ENCODE results near the gene MYO15B.
"Not testable (repeated sequence)": the region's sequence is repeated elsewhere in the genome, so short reads cannot be mapped to it uniquely, and the experiment has no call there.

The MYO15B gene

DNA sequence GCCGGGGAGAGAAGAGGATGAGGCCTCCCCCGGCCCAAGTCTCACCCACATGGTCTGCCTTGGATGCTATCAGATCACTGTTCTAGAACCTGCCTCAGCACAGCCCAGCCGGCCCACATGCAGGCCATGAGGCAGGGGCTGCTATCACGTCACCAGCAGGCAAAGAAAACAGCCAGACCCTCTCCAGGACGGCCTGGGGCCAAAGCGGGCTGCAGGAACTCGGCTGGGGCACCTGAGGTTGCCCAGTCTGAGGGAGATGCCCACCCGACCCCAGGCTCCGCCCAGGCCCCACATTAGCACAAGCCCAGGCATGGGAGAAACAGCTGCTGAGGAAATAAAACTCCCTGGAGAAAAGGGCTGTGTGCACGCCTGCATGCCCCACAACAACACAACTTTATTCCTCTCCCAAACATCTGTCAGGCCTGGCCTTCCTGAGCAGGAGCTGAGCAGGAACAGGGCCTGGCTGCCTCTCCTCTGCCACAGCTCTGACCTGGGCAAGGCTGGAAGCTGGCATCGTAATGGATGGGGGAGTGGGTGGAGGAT lies 39.0 kb downstream of the MYO15B start:
- DNase-seq: no peak

GRCh38 chr17:75627094-75627493 lies 39.5 kb downstream of the MYO15B start:
- no peak for DNase-seq

GRCh38 chr17:75628425-75628824 lies 40.8 kb downstream of the MYO15B start:
- no peak for DNase-seq

DNA sequence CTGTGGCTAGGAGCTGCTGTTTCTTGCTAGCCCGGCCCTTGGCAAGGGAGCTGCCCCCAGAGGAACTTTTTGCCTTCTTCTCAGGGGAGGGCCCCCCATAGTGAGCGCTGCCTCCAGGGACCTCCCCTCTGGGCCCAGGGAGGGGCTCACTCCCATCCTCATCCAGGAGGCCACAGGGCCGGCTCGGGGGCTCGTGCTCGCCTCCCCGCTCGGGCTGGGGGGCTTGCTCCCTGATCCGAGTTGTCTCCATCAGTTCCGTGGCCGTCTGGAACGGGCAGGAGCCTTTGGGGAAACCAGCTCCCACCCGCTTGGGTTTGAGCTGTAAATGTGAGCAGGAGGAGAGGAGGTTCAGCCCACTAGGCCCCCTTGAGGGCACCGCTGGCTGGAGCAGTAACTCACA lies 41.6 kb downstream of the MYO15B start:
- no peak for DNase-seq

GRCh38 chr17:75630071-75630917 lies 42.7 kb downstream of the MYO15B start:
- DNase-seq: no peak

DNA sequence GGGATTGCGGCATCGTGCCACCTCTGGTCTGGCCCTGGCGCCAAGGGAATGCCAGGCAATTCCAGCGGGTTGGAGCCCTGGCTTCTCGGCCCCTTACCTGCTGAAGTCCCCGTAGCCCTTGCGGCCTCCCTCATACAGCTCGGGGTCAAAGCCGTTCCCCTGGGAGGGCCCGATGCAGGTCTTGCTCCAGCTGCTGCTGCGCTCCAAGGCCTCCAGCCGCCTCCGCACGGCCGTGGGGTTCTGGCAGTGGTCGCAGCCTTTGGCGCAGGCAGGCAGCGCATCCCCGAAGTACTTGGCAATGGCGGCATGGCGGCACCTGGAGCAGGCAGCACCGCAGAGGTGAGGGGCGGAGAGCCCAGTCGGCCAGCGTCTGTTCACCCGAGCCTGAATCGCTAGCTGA lies 43.8 kb downstream of the MYO15B start:
- DNase-seq: no peak

- DNase-seq: no peak
These were observed 44.8 kb downstream of the MYO15B start for GRCh38 chr17:75632428-75632827.

- no peak for DNase-seq
These were observed 45.4 kb downstream of the MYO15B start, which contains the start of gene SMIM5 for GRCh38 chr17:75632863-75633485. TSS of gene SMIM5 (plus strand) at chr17:75633434. CDS start at chr17:75640202, 6,768 bp downstream.

GRCh38 chr17:75633486-75634375 lies 46.1 kb downstream of the MYO15B start:
- DNase-seq: no peak

GRCh38 chr17:75634376-75634740 lies 46.8 kb downstream of the MYO15B start:
- DNase-seq: no peak

DNA sequence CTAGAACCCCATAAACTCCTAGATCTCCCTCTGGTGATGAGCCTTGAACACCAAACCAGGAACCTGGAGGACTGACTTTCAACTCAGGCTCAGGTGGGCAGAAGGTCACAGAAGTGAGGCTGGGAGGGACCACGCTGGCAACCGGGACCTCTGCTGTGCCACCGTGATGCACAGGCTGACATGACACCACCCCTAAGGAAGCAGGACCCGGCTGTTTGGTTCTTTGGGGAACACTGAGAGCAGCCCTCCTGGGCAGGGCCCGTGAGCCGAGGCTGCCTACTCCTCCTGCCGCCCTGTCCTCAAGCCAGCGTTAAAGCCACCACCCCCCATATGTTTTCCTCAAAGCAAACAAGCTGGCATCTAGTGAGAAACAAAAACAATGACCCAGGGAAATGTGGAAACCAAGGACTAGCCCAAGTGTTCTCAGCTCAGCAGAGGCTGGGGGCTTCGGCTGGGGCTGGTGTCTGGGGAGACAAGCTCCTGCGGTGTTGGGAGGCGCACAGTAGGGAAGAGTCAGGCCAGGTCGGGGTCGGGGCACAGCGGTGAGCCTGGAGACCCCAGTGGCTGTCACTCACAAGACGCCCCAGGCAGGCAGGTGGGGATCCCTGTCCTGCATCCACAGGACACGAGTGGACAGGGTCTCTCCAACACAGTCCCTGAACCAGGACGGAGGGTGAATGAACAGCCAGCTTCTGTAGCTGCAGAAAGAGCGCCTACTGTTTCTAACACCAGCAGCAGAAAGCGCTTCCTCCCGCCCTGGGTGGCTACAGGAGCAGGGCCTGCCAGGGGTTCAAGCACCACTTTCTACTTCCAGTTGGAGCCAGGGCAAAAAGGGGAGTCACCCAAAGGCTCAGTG lies 47.4 kb downstream of the MYO15B start:
- DNase-seq: no peak

GRCh38 chr17:75635610-75636202 lies 48.1 kb downstream of the MYO15B start:
- no peak for DNase-seq

DNA sequence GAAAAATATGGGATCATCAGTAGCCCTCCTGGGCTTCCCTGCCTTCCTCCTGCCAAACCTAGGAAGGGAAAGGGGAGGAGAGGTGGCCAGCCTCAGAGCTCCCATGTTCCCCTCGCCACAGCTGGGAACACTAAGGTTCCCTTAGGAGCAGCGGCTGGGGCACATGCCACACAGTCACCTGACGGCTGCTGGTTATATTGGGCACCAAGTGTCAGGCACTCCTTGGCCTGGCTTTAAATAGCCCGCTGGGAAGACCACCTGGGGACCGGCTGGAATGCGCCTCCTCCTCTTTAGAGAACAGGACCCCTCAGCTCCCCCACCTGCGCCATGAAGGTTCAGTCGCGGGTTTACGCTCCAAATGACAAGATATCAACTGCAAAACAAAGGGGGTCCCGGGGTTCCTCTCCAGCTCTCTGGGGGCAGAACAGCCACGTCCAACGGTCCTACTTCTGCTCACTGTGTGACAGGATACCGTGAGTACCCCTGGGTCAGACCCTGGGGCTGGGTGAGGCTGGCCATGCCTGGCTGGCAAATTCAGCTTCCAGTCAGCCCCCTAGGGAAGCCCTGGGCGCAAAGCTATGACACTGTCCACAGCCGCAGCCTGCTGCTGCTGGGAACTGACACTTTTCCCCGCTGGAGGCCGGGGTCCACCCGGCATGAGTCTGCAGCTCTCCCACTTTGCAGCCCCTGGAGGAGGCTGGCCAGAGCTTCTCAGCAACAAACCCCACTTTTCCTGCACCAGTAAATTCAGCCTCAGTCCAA lies 49.0 kb downstream of the MYO15B start:
- DNase-seq: no peak

DNA sequence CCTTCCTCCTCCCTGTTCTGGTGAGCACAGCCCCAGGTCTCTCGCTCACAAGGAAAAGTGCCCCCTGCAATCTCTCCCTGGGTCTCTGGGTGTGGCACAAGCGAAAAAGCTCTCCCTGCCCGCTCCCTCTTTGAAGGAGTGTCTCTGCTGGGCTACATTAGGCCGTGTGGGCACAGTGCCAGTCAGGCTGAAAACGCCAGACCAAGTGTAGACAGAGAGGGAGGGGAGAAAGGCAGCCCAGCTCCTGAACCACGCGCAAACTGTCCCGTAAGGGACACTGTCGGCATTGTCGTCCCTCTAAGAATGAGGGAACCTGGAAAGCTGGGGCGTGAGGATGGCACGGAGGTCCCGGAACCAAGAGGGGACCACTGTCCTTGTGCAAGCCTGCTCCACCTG lies 49.5 kb downstream of the MYO15B start:
- DNase-seq: no peak

GRCh38 chr17:75637551-75637950 lies 50.0 kb downstream of the MYO15B start:
- DNase-seq: no peak

DNA sequence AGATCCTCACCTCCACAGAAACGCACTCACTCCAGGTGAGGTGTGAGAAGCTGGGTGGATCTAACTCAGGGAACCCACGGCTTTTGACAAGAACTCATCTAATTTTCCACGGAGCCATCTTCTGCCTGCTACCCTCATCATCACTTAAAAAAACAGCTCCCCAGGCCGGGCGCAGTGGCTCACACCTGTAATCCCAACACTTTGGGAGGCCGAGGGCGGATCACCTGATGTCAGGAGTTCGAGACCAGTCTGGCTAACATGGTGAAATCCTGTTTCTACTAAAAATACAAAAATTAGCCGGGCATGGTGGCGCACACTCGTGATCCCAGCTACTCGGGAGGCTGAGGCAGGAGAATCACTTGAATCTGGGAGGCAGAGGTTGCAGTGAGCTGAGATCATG lies 50.4 kb downstream of the MYO15B start:
- not testable (repeated sequence) for DNase-seq

DNA sequence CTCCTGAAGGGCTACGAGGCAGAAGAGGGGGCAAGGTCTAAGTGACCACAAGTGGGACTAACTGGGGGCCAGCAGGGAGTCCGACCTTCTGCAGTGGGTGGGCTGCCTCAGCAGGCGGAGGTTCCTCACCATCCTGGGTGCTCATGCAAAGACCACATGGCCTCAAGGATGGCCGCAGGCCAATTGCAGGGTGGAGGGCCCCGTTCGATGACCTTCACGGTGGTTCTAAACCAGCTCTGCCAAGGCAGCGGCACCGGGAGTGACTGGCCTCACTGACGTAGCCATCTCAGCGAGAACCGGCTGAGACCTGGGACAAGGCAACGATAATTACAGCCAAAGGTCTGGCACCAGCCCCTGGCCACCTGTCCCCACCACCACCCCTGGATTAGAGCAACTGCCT lies 51.3 kb downstream of the MYO15B start:
- no peak for DNase-seq

GRCh38 chr17:75639327-75639726 lies 51.7 kb downstream of the MYO15B start:
- DNase-seq: no peak

DNA sequence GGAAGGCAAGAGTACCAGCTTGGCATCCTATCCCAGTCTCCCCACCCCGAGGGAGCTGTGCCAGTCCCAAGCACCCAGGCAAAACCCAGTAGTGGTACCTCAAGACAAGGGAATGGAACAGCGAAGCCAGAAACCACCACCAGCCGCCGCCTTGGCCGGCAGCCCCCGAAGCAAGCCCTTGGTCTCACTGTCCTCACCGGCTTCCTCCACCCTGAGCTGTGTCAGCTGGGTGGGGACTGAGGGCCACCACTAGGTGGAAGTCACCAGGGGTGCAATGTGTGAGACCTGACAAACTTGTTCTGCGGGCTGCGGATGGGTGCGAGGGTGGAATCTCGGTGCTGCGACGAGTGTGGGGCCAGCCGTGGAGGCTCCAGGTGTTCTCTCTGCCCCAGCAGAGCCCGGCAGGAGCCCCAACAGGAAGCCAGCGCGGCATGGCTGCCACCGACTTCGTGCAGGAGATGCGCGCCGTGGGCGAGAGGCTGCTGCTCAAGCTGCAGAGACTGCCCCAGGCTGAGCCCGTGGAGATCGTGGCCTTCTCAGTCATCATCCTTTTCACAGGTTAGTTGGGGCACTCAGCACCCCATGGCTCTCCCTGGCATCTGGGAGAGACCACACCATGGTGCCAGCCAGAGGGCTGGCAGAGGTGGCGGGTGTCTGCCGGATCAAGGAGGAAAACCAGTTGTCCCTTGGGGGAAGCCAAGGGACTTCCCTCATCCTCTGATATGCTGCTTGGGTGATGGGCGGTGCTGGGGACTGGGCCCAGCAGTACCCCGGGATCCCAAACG lies 52.4 kb downstream of the MYO15B start:
- DNase-seq: no peak

DNA sequence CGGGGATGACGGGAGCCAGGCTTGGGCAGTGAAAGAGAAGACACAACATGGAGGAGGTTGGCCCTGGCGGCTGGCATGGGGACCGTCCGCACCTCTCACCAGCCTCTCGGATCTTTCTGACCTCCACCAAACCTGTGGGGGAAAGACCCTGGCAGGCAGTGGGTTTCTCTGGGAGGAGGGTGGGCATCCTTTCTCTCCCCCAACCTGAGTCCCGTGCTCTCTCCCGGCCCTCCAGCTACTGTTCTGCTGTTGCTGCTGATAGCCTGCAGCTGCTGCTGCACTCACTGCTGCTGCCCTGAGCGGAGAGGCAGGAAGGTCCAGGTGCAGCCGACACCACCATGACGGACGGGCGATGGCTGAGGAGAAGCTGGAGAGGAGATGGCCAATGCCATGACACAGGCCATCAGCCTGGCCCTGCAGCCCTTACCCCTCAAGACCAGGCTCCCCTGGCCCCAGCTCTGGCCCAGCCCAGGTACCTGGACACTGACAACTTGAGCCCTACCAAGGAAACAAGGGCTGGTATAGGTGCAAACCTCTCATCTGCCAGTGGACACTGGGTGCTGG lies 53.0 kb downstream of the MYO15B start:
- DNase-seq: no peak
